ENCODE measurements around the gene MED13L.

DNA sequence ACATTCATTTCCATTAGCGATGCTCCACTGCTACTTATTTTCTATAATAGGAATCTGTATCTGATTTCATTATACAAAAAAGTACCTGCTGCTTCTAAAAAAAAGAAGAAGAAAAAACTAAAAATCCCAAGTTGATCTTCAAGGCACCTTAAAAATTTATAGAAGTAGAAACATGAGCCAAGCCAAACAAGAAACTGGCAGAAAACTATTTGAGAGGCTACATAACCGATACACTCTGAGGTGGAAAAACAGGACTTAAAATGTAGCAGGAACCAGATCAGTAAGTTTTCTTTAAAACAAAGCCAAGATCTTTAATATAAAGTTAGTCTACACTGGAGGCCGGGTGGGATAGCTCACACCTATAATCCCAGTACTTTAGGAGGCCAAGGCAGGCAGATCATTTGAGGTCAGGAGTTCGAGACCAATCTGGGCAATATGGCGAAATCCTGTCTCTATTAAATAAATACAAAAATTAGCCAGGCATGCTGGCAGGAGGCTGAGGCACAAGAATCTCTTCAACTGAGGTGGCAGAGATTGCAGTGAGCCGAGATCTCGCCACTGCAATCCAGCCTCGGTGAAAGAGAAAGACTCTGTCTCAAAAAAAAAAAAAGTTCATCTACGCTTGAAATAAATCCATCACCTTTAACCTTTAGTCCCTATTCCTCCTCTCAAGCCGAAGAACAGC, 278.6 kb downstream of the MED13L start:
- TF ChIP-seq FOSL2 (IDR thresholded peaks at IDR 0.05; ENCODE audit: borderline replicate concordance, low read depth) (no peak), RXRA (IDR thresholded peaks at IDR 0.05; ENCODE audit: borderline replicate concordance, low read depth) (no peak), ELF1 (IDR thresholded peaks at IDR 0.05) (no peak), CHD2 (IDR thresholded peaks at IDR 0.05; ENCODE audit: low read length, partially characterized antibody) (no peak), TAF1 (IDR thresholded peaks at IDR 0.05; ENCODE audit: borderline replicate concordance, low read depth, low read length) (no peak), RAD21 (IDR thresholded peaks at IDR 0.05; ENCODE audit: low read length) (no peak), CTCF (IDR thresholded peaks at IDR 0.05) (no peak), POLR2AphosphoS5 (IDR thresholded peaks at IDR 0.05; ENCODE audit: low read depth, low read length) (no peak), EZH2phosphoT487 (IDR thresholded peaks at IDR 0.05; ENCODE audit: borderline replicate concordance, low read depth) (no peak), FOXJ3 (CRISPR knock-in tag; IDR thresholded peaks at IDR 0.05) (no peak), EP300 (IDR thresholded peaks at IDR 0.05; ENCODE audit: borderline replicate concordance in 1 of 2, low read depth in 1 of 2, low read length in 1 of 2) (no peak), FOXM1 (IDR thresholded peaks at IDR 0.05; ENCODE audit: low read depth) (no peak), TCF12 (IDR thresholded peaks at IDR 0.05) (no peak)

Data from SK-N-SH (cell line).